A549 (cell line): ENCODE data around the gene TNNI3. TPM values are rescaled to one million over a fixed set of nuclear protein-coding genes. Genes with fewer than 3 reads are reported as not detected.

Experiments
- ATAC-seq, 2 experiments: fragments of 200-7000 bp in 1 of 2; fragments of >200 bp in 1 of 2; cut with Nextera tagmentation in 1 of 2; cut with Tn5 transposase in 1 of 2; 3 replicates each; pipeline versions ENCODE4 v1.8.0 to v1.9.1; 2018 to 2020; ENCODE audit warnings: mild to moderate bottlenecking in 1 of 2, moderate library complexity in 1 of 2
- CTCF ChIA-PET: fragments of 300-600 bp; sonication (Branson Sonifier 250); formaldehyde crosslinking; extraction: SDS; loops from one replicate; lab custom pipeline; 2021; ENCODE audit warnings: antibody characterized with exemption, inconsistent platforms; lab: Yijun Ruan, JAX
- POLR2A ChIA-PET: fragments of 350-600 bp; formaldehyde crosslinking; extraction: SDS; loops from one replicate; lab custom pipeline; 2021; ENCODE audit warnings: antibody characterized with exemption, inconsistent platforms; lab: Yijun Ruan, JAX
- DNase-seq, 2 experiments: peaks; one replicate each; pipeline versions ENCODE4 v3.0.0 to v3.0.0-alpha.2; 2011 to 2016; ENCODE audit warnings: low read depth in 1 of 2, low spot score in 1 of 2
- FAIRE-seq: peaks from 2 replicates; lab custom pipeline; 2011; peaks lifted over from hg19 to GRCh38; lab: Jason Lieb, UNC
- H3K27ac ChIP-seq, 2 experiments: fragments of >200 bp; sonication (Bioruptor Twin); formaldehyde crosslinking; 3 replicates each; pipeline ENCODE4 v1.5.1; 2016 to 2017
- H3K4me1 ChIP-seq: fragments of >200 bp; sonication (Bioruptor Twin); formaldehyde crosslinking; 3 replicates; pipeline ENCODE4 v1.6.1; 2016
- H3K4me2 ChIP-seq: fragments of >200 bp; sonication (Bioruptor Twin); formaldehyde crosslinking; 3 replicates; pipeline ENCODE4 v1.6.1; 2016
- H3K4me3 ChIP-seq: fragments of >200 bp; sonication (Bioruptor Twin); formaldehyde crosslinking; 3 replicates; pipeline ENCODE4 v1.5.1; 2016
- H3K9me3 ChIP-seq: fragments of >200 bp; sonication (Bioruptor Twin); formaldehyde crosslinking; 3 replicates; pipeline ENCODE4 v1.6.1; 2016
- CBX2 ChIP-seq: fragments of 200-600 bp; sonication (generic); IDR thresholded peaks from 2 replicates; pipeline ENCODE4 v1.6.1; 2016; ENCODE audit warnings: low read depth, mild to moderate bottlenecking, borderline replicate concordance
- MAZ ChIP-seq: fragments of 150-350 bp; IDR thresholded peaks from 2 replicates; pipeline ENCODE4 v1.6.1; 2014; ENCODE audit warnings: antibody characterized with exemption, low read depth, low read length, borderline replicate concordance
- ZC3H11A ChIP-seq: fragments of 450-650 bp; IDR thresholded peaks from 2 replicates; pipeline ENCODE4 v1.6.1; 2014; ENCODE audit warnings: antibody characterized with exemption, mild to moderate bottlenecking
- whole genome bisulfite sequencing: methylation state at CpG from one replicate; pipeline ENCODE4 v1.1.6; 2017; ENCODE audit errors: missing lambda C conversion rate; 5-methylcytosine and 5-hydroxymethylcytosine counted together
- polyA plus RNA-seq, 4 experiments: library from polyadenylated mRNA; depleted of rRNA in 3 of 4; stranded (reverse); fragments of >200 nt; fragmentation: RNase III in 1 of 4; extraction: RNeasy Plus Mini Kit Qiagen cat#74134 plus additional on column Dnase treatment in 1 of 4; gene quantifications; 2 replicates in 3 of 4; 3 replicates in 1 of 4; pipeline ENCODE4 v1.2.3, GENCODE V29; 2011 to 2017
- small RNA-seq, 6 experiments: library from RNA; depleted of rRNA; stranded (forward); fragments of <200 nt; gene quantifications; one replicate each; pipeline ENCODE3, GENCODE V24; 2012
- TF ChIP-seq, protein P1 (sequence below): IDR thresholded peaks from 2 replicates; pipeline ENCODE4 v1.6.1; 2012

The TNNI3 gene
- polyA plus RNA-seq, 2 of the 4 experiments (the other 2 are of a cell fraction) = 6.5 to 7.8 TPM

GRCh38 chr19:55103190-55103589 lies 54.3 kb downstream of the TNNI3 start:
- no peaks in the 10 kb centered on the region for H3K4me1 ChIP-seq
- WGBS = 93% methylated on average over 9 of the region's 9 CpGs
- no peak for FAIRE-seq
- no peak for ATAC-seq
- H3K27ac ChIP-seq = no peak overlapping the region
- DNase-seq = no peak
- ChIA-PET CTCF (interaction anchor here (1.3 to 10.2 kb wide), 4 partner anchors 10 to 401 kb away, joined by 3 to 110 read pairs (median 6); partner anchors contain the start of gene DNAAF3), POLR2A (no interaction called here)
- no peak for TF ChIP-seq CBX2
- TF ChIP-seq ZC3H11A = no peak
- no peak for TF ChIP-seq MAZ
- TF ChIP-seq, protein P1, sequence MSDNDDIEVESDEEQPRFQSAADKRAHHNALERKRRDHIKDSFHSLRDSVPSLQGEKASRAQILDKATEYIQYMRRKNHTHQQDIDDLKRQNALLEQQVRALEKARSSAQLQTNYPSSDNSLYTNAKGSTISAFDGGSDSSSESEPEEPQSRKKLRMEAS = no peak
- H3K9me3 ChIP-seq = peaks cover 10% of the 10 kb centered on the region
- H3K4me3 ChIP-seq = no peak overlapping the region
- no peak overlapping the region for H3K4me2 ChIP-seq

Small RNA genes within 50 kb of the gene (small RNA-seq; reads per million reads assigned to genes)
- gene MIR7975 (0 reads per million in 6 experiments), gene RF01210 (0 to 0.29 (median 0) reads per million in 6 experiments)

Other genes with a start within 250 kb of the TNNI3 start
- not detected in 2 replicates for gene NLRP7, start 210.2 kb downstream of the TNNI3 start, polyA plus RNA-seq (2011; rRNA removed)
- gene NLRP7, start 210.2 kb downstream of the TNNI3 start, polyA plus RNA-seq (2017; fragmentation: RNase III; extraction: RNeasy Plus Mini Kit Qiagen cat#74134 plus additional on column Dnase treatment) = not detected in 3 replicates
- 53.3 and 83.2 TPM in 2 replicates for gene NLRP2, start 191.4 kb downstream of the TNNI3 start, polyA plus RNA-seq (2011; rRNA removed)
- 37.2 to 40.8 TPM (median 38.8 TPM) in 3 replicates for gene NLRP2, start 191.4 kb downstream of the TNNI3 start, polyA plus RNA-seq (2017; fragmentation: RNase III; extraction: RNeasy Plus Mini Kit Qiagen cat#74134 plus additional on column Dnase treatment)
- 0.08 and 0.17 TPM in 2 replicates for gene GP6, start 119.5 kb downstream of the TNNI3 start, polyA plus RNA-seq (2011; rRNA removed)
- 0.08 to 0.12 TPM in 2 of 3 replicates, not detected in the other for gene GP6, start 119.5 kb downstream of the TNNI3 start, polyA plus RNA-seq (2017; fragmentation: RNase III; extraction: RNeasy Plus Mini Kit Qiagen cat#74134 plus additional on column Dnase treatment)
- 10.6 and 10.7 TPM in 2 replicates for gene RDH13, start 94.6 kb downstream of the TNNI3 start, polyA plus RNA-seq (2011; rRNA removed)
- 11.3 to 13.0 TPM (median 12.8 TPM) in 3 replicates for gene RDH13, start 94.6 kb downstream of the TNNI3 start, polyA plus RNA-seq (2017; fragmentation: RNase III; extraction: RNeasy Plus Mini Kit Qiagen cat#74134 plus additional on column Dnase treatment)
- gene EPS8L1, start 81.9 kb downstream of the TNNI3 start, polyA plus RNA-seq (2011; rRNA removed) = 3.8 and 5.3 TPM in 2 replicates
- gene EPS8L1, start 81.9 kb downstream of the TNNI3 start, polyA plus RNA-seq (2017; fragmentation: RNase III; extraction: RNeasy Plus Mini Kit Qiagen cat#74134 plus additional on column Dnase treatment) = 3.5 to 3.8 TPM (median 3.7 TPM) in 3 replicates
- 18.0 and 22.0 TPM in 2 replicates for gene PPP1R12C, start 40.1 kb downstream of the TNNI3 start, polyA plus RNA-seq (2011; rRNA removed)
- gene PPP1R12C, start 40.1 kb downstream of the TNNI3 start, polyA plus RNA-seq (2017; fragmentation: RNase III; extraction: RNeasy Plus Mini Kit Qiagen cat#74134 plus additional on column Dnase treatment) = 62.1 to 70.3 TPM (median 70.2 TPM) in 3 replicates
- 73.0 and 140 TPM in 2 replicates for gene TNNT1, start 8.5 kb downstream of the TNNI3 start, polyA plus RNA-seq (2011; rRNA removed)
- gene TNNT1, start 8.5 kb downstream of the TNNI3 start, polyA plus RNA-seq (2017; fragmentation: RNase III; extraction: RNeasy Plus Mini Kit Qiagen cat#74134 plus additional on column Dnase treatment) = 118 to 155 TPM (median 155 TPM) in 3 replicates
- gene DNAAF3, start 8.9 kb upstream of the TNNI3 start, polyA plus RNA-seq (2011; rRNA removed) = 3.1 and 4.0 TPM in 2 replicates
- gene DNAAF3, start 8.9 kb upstream of the TNNI3 start, polyA plus RNA-seq (2017; fragmentation: RNase III; extraction: RNeasy Plus Mini Kit Qiagen cat#74134 plus additional on column Dnase treatment) = 3.7 to 5.4 TPM (median 5.3 TPM) in 3 replicates
- 0.23 and 0.69 TPM in 2 replicates for gene SYT5, start 22.6 kb upstream of the TNNI3 start, polyA plus RNA-seq (2011; rRNA removed)
- 0.43 to 0.65 TPM (median 0.63 TPM) in 3 replicates for gene SYT5, start 22.6 kb upstream of the TNNI3 start, polyA plus RNA-seq (2017; fragmentation: RNase III; extraction: RNeasy Plus Mini Kit Qiagen cat#74134 plus additional on column Dnase treatment)
- 4.2 and 5.4 TPM in 2 replicates for gene PTPRH, start 51.8 kb upstream of the TNNI3 start, polyA plus RNA-seq (2011; rRNA removed)
- gene PTPRH, start 51.8 kb upstream of the TNNI3 start, polyA plus RNA-seq (2017; fragmentation: RNase III; extraction: RNeasy Plus Mini Kit Qiagen cat#74134 plus additional on column Dnase treatment) = 1.5 to 1.8 TPM (median 1.6 TPM) in 3 replicates
- 1.6 TPM in 2 replicates for gene TMEM86B, start 71.0 kb upstream of the TNNI3 start, polyA plus RNA-seq (2011; rRNA removed)
- gene TMEM86B, start 71.0 kb upstream of the TNNI3 start, polyA plus RNA-seq (2017; fragmentation: RNase III; extraction: RNeasy Plus Mini Kit Qiagen cat#74134 plus additional on column Dnase treatment) = 2.8 to 3.4 TPM (median 3.2 TPM) in 3 replicates
- gene PPP6R1, start 101.3 kb upstream of the TNNI3 start, polyA plus RNA-seq (2011; rRNA removed) = 42.9 and 44.6 TPM in 2 replicates
- 72.9 to 78.0 TPM (median 76.2 TPM) in 3 replicates for gene PPP6R1, start 101.3 kb upstream of the TNNI3 start, polyA plus RNA-seq (2017; fragmentation: RNase III; extraction: RNeasy Plus Mini Kit Qiagen cat#74134 plus additional on column Dnase treatment)
- gene HSPBP1, start 122.4 kb upstream of the TNNI3 start, polyA plus RNA-seq (2011; rRNA removed) = 52.1 and 55.3 TPM in 2 replicates
- 121 to 127 TPM (median 123 TPM) in 3 replicates for gene HSPBP1, start 122.4 kb upstream of the TNNI3 start, polyA plus RNA-seq (2017; fragmentation: RNase III; extraction: RNeasy Plus Mini Kit Qiagen cat#74134 plus additional on column Dnase treatment)
- 5.5 and 6.6 TPM in 2 replicates for gene BRSK1, start 126.3 kb upstream of the TNNI3 start, polyA plus RNA-seq (2011; rRNA removed)
- 5.0 to 6.1 TPM (median 5.4 TPM) in 3 replicates for gene BRSK1, start 126.3 kb upstream of the TNNI3 start, polyA plus RNA-seq (2017; fragmentation: RNase III; extraction: RNeasy Plus Mini Kit Qiagen cat#74134 plus additional on column Dnase treatment)
- 0.39 and 0.52 TPM in 2 replicates for gene TMEM150B, start 167.6 kb upstream of the TNNI3 start, polyA plus RNA-seq (2011; rRNA removed)
- gene TMEM150B, start 167.6 kb upstream of the TNNI3 start, polyA plus RNA-seq (2017; fragmentation: RNase III; extraction: RNeasy Plus Mini Kit Qiagen cat#74134 plus additional on column Dnase treatment) = 0.26 to 0.45 TPM (median 0.26 TPM) in 3 replicates
- 6.6 and 9.5 TPM in 2 replicates for gene KMT5C, start 182.1 kb upstream of the TNNI3 start, polyA plus RNA-seq (2011; rRNA removed)
- 11.8 to 17.2 TPM (median 15.2 TPM) in 3 replicates for gene KMT5C, start 182.1 kb upstream of the TNNI3 start, polyA plus RNA-seq (2017; fragmentation: RNase III; extraction: RNeasy Plus Mini Kit Qiagen cat#74134 plus additional on column Dnase treatment)
- gene COX6B2, start 197.0 kb upstream of the TNNI3 start, polyA plus RNA-seq (2011; rRNA removed) = 0.78 and 0.82 TPM in 2 replicates
- gene COX6B2, start 197.0 kb upstream of the TNNI3 start, polyA plus RNA-seq (2017; fragmentation: RNase III; extraction: RNeasy Plus Mini Kit Qiagen cat#74134 plus additional on column Dnase treatment) = 3.1 to 6.4 TPM (median 3.9 TPM) in 3 replicates
- gene GARIN5B, start 205.5 kb upstream of the TNNI3 start, polyA plus RNA-seq (2011; rRNA removed) = not detected in 2 replicates
- 0.05 TPM in 3 replicates for gene GARIN5B, start 205.5 kb upstream of the TNNI3 start, polyA plus RNA-seq (2017; fragmentation: RNase III; extraction: RNeasy Plus Mini Kit Qiagen cat#74134 plus additional on column Dnase treatment)
- gene IL11, start 212.7 kb upstream of the TNNI3 start, polyA plus RNA-seq (2011; rRNA removed) = 42.1 and 52.4 TPM in 2 replicates
- gene IL11, start 212.7 kb upstream of the TNNI3 start, polyA plus RNA-seq (2017; fragmentation: RNase III; extraction: RNeasy Plus Mini Kit Qiagen cat#74134 plus additional on column Dnase treatment) = 91.7 to 115 TPM (median 100.0 TPM) in 3 replicates
- gene TMEM190, start 219.1 kb upstream of the TNNI3 start, polyA plus RNA-seq (2011; rRNA removed) = 0.58 and 1.1 TPM in 2 replicates
- 1.2 to 1.9 TPM (median 1.7 TPM) in 3 replicates for gene TMEM190, start 219.1 kb upstream of the TNNI3 start, polyA plus RNA-seq (2017; fragmentation: RNase III; extraction: RNeasy Plus Mini Kit Qiagen cat#74134 plus additional on column Dnase treatment)
- 0.37 and 0.70 TPM in 2 replicates for gene TMEM238, start 226.6 kb upstream of the TNNI3 start, polyA plus RNA-seq (2011; rRNA removed)
- gene TMEM238, start 226.6 kb upstream of the TNNI3 start, polyA plus RNA-seq (2017; fragmentation: RNase III; extraction: RNeasy Plus Mini Kit Qiagen cat#74134 plus additional on column Dnase treatment) = 2.5 to 3.6 TPM (median 2.7 TPM) in 3 replicates
- 329 and 351 TPM in 2 replicates for gene RPL28, start 228.2 kb upstream of the TNNI3 start, polyA plus RNA-seq (2011; rRNA removed)
- 2,012 to 2,083 TPM (median 2,037 TPM) in 3 replicates for gene RPL28, start 228.2 kb upstream of the TNNI3 start, polyA plus RNA-seq (2017; fragmentation: RNase III; extraction: RNeasy Plus Mini Kit Qiagen cat#74134 plus additional on column Dnase treatment)